CD4-positive, alpha-beta T cell treated with Interleukin-10 for 1 hour (primary cell): Measurements from ENCODE around the gene ATP8A2.
A peak's percentile ranks its signal among the peaks of the same experiment; 100 is the strongest.

Source experiments
- DNase-seq: peaks from one replicate; pipeline ENCODE4 v3.0.0-alpha.2; 2020

ATP8A2 gene

GRCh38 chr13:25738342-25739196, 366.8 kb downstream of the ATP8A2 start:
- no peak for DNase-seq

- no peak for DNase-seq
Measured at GRCh38 chr13:25739376-25739775, 367.6 kb downstream of the ATP8A2 start.

- no peak for DNase-seq
Measured at GRCh38 chr13:25741796-25742195, 370.0 kb downstream of the ATP8A2 start.

GRCh38 chr13:25742220-25742619, 370.4 kb downstream of the ATP8A2 start:
- DNase-seq, result no peak

- no peak for DNase-seq
Measured at GRCh38 chr13:25743421-25743820, 371.6 kb downstream of the ATP8A2 start.

- no peak for DNase-seq
Measured at GRCh38 chr13:25744178-25744577, 372.4 kb downstream of the ATP8A2 start.

- DNase-seq, result no peak
Measured at GRCh38 chr13:25746131-25746530, 374.4 kb downstream of the ATP8A2 start.

GRCh38 chr13:25752957-25753551, 381.3 kb downstream of the ATP8A2 start:
- no peak for DNase-seq

GRCh38 chr13:25753976-25754375, 382.2 kb downstream of the ATP8A2 start:
- no peak for DNase-seq

- no peak for DNase-seq
Measured at GRCh38 chr13:25756251-25756650, 384.5 kb downstream of the ATP8A2 start.

- no peak for DNase-seq
Measured at GRCh38 chr13:25756912-25757311, 385.1 kb downstream of the ATP8A2 start.

GRCh38 chr13:25761041-25761440, 389.3 kb downstream of the ATP8A2 start:
- DNase-seq, result no peak

GRCh38 chr13:25762281-25762680, 390.5 kb downstream of the ATP8A2 start:
- no peak for DNase-seq

- DNase-seq, result peak; percentile 11
Measured at GRCh38 chr13:25762795-25763377, 391.1 kb downstream of the ATP8A2 start.

- no peak for DNase-seq
Measured at GRCh38 chr13:25764378-25764777, 392.6 kb downstream of the ATP8A2 start.

- DNase-seq, result no peak
Measured at GRCh38 chr13:25765266-25765665, 393.5 kb downstream of the ATP8A2 start.

GRCh38 chr13:25766576-25766975, 394.8 kb downstream of the ATP8A2 start:
- DNase-seq, result no peak

GRCh38 chr13:25766991-25767390, 395.2 kb downstream of the ATP8A2 start:
- DNase-seq, result no peak

- no peak for DNase-seq
Measured at GRCh38 chr13:25768376-25768775, 396.6 kb downstream of the ATP8A2 start.

GRCh38 chr13:25768838-25769237, 397.1 kb downstream of the ATP8A2 start:
- no peak for DNase-seq

- DNase-seq, result no peak
Measured at GRCh38 chr13:25770601-25771000, 398.8 kb downstream of the ATP8A2 start.

- DNase-seq, result no peak
Measured at GRCh38 chr13:25771202-25771601, 399.4 kb downstream of the ATP8A2 start.

- DNase-seq, result no peak
Measured at GRCh38 chr13:25771641-25772478, 400.1 kb downstream of the ATP8A2 start.
